SK-N-SH treated with all-trans-retinoic acid at 6 μM for 48 hours (cell line): ENCODE results near the gene CLSTN2.

Experiments used
- ATAC-seq: fragments of 200-7000 bp; cut with Tn5 transposase; 3 replicates; pipeline ENCODE4 v1.9.1; 2020; ENCODE audit warnings: mild to moderate bottlenecking, moderate library complexity
- ARNTL ChIP-seq: fragments of 450-650 bp; formaldehyde crosslinking; IDR thresholded peaks from 2 replicates; pipeline ENCODE4 v1.5.0; 2020; ENCODE audit warnings: low read depth, mild to moderate bottlenecking, moderate library complexity, borderline replicate concordance
- BACH2 ChIP-seq: fragments of 250-450 bp; sonication (Bioruptor Pico); IDR thresholded peaks from 2 replicates; pipeline ENCODE4 v1.9.0; 2021; ENCODE audit warnings: mild to moderate bottlenecking, borderline replicate concordance
- CREB5 ChIP-seq: fragments of 250-450 bp; sonication (Bioruptor Pico); IDR thresholded peaks from 2 replicates; pipeline ENCODE4 v1.5.1; 2020; ENCODE audit warnings: low read depth, mild to moderate bottlenecking, moderate library complexity
- CSDC2 ChIP-seq: fragments of 250-450 bp; sonication (Bioruptor Pico); IDR thresholded peaks from 2 replicates; pipeline ENCODE4 v1.5.0; 2020; ENCODE audit warnings: mild to moderate bottlenecking, moderate library complexity
- CSRNP3 ChIP-seq: fragments of 250-450 bp; sonication (Bioruptor Pico); IDR thresholded peaks from 2 replicates; pipeline ENCODE4 v1.5.1; 2021; ENCODE audit warnings: mild to moderate bottlenecking, moderate library complexity
- ESRRG ChIP-seq: fragments of 250-450 bp; sonication (Bioruptor Pico); IDR thresholded peaks from 2 replicates; pipeline ENCODE4 v1.6.1; 2021; ENCODE audit warnings: mild to moderate bottlenecking
- GLIS3 ChIP-seq: fragments of 250-450 bp; sonication (Bioruptor Pico); IDR thresholded peaks from 2 replicates; pipeline ENCODE4 v1.5.0; 2020; ENCODE audit warnings: mild to moderate bottlenecking, moderate library complexity
- ISL1 ChIP-seq: fragments of 250-450 bp; sonication (Bioruptor Pico); IDR thresholded peaks from 2 replicates; pipeline ENCODE4 v2.1.2; 2022; ENCODE audit warnings: mild to moderate bottlenecking, moderate library complexity
- OSR1 ChIP-seq: fragments of 250-450 bp; sonication (Bioruptor Pico); IDR thresholded peaks from 2 replicates; pipeline ENCODE4 v1.8.0; 2022; ENCODE audit warnings: moderate library complexity, mild to moderate bottlenecking, inconsistent platforms
- PATZ1 ChIP-seq: fragments of 250-450 bp; sonication (Bioruptor Pico); IDR thresholded peaks from 2 replicates; pipeline ENCODE4 v1.8.0; 2020; ENCODE audit warnings: mild to moderate bottlenecking, moderate library complexity, borderline replicate concordance
- POU6F1 ChIP-seq: fragments of 250-450 bp; sonication (Bioruptor Pico); IDR thresholded peaks from 2 replicates; pipeline ENCODE4 v1.8.0; 2021; ENCODE audit warnings: low read depth, mild to moderate bottlenecking, moderate library complexity, borderline replicate concordance
- PPARA ChIP-seq: fragments of 250-450 bp; sonication (Bioruptor Pico); IDR thresholded peaks from 2 replicates; pipeline ENCODE4 v1.5.0; 2020; ENCODE audit warnings: mild to moderate bottlenecking, borderline replicate concordance
- RARB ChIP-seq: fragments of 250-450 bp; sonication (Bioruptor Pico); IDR thresholded peaks from 2 replicates; pipeline ENCODE4 v1.8.0; 2021; ENCODE audit warnings: mild to moderate bottlenecking, moderate library complexity
- SNAI2 ChIP-seq: fragments of 250-450 bp; sonication (Bioruptor Pico); IDR thresholded peaks from 2 replicates; pipeline ENCODE4 v1.5.0; 2020; ENCODE audit warnings: mild to moderate bottlenecking, moderate library complexity
- TCF4 ChIP-seq: fragments of 250-450 bp; sonication (Bioruptor Pico); IDR thresholded peaks from 2 replicates; pipeline ENCODE4 v1.8.0; 2021; ENCODE audit warnings: mild to moderate bottlenecking, moderate library complexity, borderline replicate concordance
- ZC3H10 ChIP-seq: fragments of 250-450 bp; sonication (Bioruptor Pico); IDR thresholded peaks from 2 replicates; pipeline ENCODE4 v1.5.1; 2021; ENCODE audit warnings: mild to moderate bottlenecking, moderate library complexity
- ZFP3 ChIP-seq: fragments of 250-450 bp; sonication (Bioruptor Pico); IDR thresholded peaks from 2 replicates; pipeline ENCODE4 v1.5.0; 2020; ENCODE audit warnings: mild to moderate bottlenecking, moderate library complexity
- ZFP30 ChIP-seq: fragments of 450-650 bp; formaldehyde crosslinking; IDR thresholded peaks from 2 replicates; pipeline ENCODE4 v1.5.0; 2022; ENCODE audit warnings: mild to moderate bottlenecking, moderate library complexity
- ZNF565 ChIP-seq: fragments of 450-650 bp; formaldehyde crosslinking; conservative IDR thresholded peaks from 2 replicates; pipeline ENCODE4 v1.5.0; 2020; ENCODE audit warnings: low read depth, mild to moderate bottlenecking, moderate library complexity
- ZNF70 ChIP-seq: fragments of 450-650 bp; formaldehyde crosslinking; IDR thresholded peaks from 2 replicates; pipeline ENCODE4 v1.5.0; 2020; ENCODE audit warnings: mild to moderate bottlenecking, moderate library complexity
- ZNF8 ChIP-seq: fragments of 450-650 bp; formaldehyde crosslinking; IDR thresholded peaks from 2 replicates; pipeline ENCODE4 v1.5.0; 2020; ENCODE audit warnings: mild to moderate bottlenecking, moderate library complexity

CLSTN2 gene

GRCh38 chr3:139940622-139941021, 5.6 kb downstream of the CLSTN2 start:
- ATAC-seq = no peak
- TF ChIP-seq RARB (CRISPR knock-in tag) (no peak), ZFP30 (CRISPR knock-in tag) (no peak), ZNF70 (no peak), PPARA (CRISPR knock-in tag) (no peak), TCF4 (no peak), SNAI2 (no peak), ZNF565 (CRISPR knock-in tag) (no peak), CREB5 (CRISPR knock-in tag) (no peak), ZNF8 (CRISPR knock-in tag) (no peak), ISL1 (CRISPR knock-in tag) (no peak), ARNTL (CRISPR knock-in tag) (no peak), BACH2 (CRISPR knock-in tag) (no peak), ZFP3 (no peak), GLIS3 (CRISPR knock-in tag) (no peak), OSR1 (CRISPR knock-in tag) (no peak), CSRNP3 (no peak), ESRRG (CRISPR knock-in tag) (no peak), ZC3H10 (CRISPR knock-in tag) (no peak), POU6F1 (CRISPR knock-in tag) (no peak), PATZ1 (CRISPR knock-in tag) (no peak)

- TF ChIP-seq RARB (CRISPR knock-in tag) (no peak), POU6F1 (CRISPR knock-in tag) (no peak), CSDC2 (CRISPR knock-in tag) (no peak), ZFP3 (no peak), BACH2 (CRISPR knock-in tag) (no peak), ARNTL (CRISPR knock-in tag) (no peak), ZC3H10 (CRISPR knock-in tag) (no peak), TCF4 (no peak), GLIS3 (CRISPR knock-in tag) (no peak), CSRNP3 (no peak), CREB5 (CRISPR knock-in tag) (no peak)
- no peak for ATAC-seq
Measured at GRCh38 chr3:139941580-139941979, 6.6 kb downstream of the CLSTN2 start.
